GM19240 (cell line): Measurements from ENCODE around the gene SH3GLB2.

Experiments used
- DNase-seq: peaks from one replicate; pipeline ENCODE4 v3.0.0; 2011; ENCODE audit warnings: low spot score; ENCODE audit not compliant: insufficient read length

Gene SH3GLB2

DNA sequence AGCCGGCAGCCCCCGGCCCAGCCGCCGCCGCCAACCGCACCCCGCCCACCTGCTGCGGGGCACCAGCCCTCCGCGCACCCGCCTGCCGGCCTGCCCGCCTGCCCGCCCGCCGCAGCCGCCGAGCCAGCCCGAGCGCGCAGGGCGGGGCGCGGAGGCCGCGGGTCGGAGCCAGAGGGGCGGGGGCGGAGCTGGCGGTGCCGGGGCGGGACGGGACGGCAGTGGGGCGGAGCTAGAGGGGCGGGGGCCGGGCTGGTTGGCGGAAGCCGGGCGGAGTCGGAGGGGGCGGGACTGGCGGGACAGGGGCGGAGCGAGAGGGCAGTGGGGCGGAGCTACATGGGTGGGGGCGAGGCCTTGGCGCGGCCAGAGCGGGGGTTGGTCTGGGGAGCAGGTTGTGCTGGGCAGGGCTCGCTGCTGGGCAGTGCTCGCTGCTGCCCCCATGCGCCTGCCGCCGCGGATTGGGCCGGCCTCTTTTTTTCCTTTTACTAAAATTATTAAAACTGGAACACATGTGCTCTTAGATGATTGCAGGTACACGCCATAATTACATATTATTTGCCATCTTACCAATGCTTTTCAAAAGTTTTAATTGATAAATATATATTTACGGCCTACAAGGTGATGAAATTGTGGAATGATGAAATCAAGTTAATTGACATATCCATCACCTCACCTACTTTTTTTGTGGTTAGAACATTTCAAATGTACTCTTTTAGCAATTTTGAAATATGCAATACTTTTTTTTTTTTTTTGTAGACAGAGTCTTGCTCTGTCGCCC, at the start of gene SH3GLB2:
SH3GLB2 (minus strand) TSS at position 140 of the 775 bp plus-strand sequence. CDS start 177 bp downstream, outside the sequence.
- peak; percentile 94 for DNase-seq

- DNase-seq: no peak
Observed at GRCh38 chr9:129077236-129077635, 49.1 kb upstream of the SH3GLB2 start.

GRCh38 chr9:129076640-129077037, 48.5 kb upstream of the SH3GLB2 start:
- DNase-seq: no peak

DNA sequence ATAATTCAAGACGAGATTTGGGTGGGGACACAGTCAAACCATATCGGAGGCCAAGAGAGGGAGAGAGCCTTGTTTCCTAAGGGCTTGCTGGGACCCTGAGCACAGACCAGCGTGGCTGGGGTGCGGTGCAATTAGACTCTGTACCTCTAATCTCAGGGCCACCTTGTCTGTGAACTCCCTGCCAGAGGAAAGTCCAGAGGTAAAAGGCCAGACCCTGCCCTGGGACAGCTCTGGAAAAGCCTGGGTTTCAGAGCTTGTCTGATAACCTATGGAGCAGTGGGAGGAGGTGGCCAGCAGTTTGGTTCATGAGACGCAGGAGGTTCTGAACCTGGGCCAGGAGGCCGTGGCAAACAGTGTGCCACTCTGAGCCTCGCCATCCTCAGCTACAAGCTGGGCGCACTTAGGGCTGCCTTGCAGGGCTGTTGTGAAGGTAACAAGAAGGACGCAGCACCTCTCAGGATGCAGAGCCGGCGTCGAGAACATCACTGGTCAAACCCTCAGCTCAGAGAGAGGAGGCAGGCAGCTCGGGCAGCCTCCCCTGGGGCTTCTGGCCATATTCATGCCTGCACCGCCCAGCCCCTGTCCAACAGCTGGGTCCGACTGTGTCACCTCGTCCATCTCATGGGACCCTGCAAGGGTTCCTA, 48.0 kb upstream of the SH3GLB2 start:
- no peak for DNase-seq

DNA sequence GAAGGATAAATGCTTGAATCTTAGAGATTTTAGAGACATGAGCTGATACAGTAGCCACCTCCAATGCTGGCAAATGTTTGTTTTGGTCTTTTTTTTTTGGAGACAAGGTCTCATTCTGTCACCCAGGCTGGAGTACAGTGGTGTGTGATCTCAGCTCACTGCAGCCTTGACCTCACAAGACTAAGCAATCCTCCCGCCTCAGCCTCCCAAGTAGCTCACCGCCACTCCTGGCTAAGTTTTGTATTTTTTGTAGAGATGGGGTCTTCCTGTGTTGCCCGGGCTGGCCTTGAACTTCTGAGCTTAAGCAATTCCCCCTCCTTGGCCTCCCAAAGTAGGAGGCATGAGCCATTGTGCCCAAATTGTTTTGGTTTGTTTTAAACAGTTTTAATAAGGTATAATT, 46.0 kb upstream of the SH3GLB2 start:
- DNase-seq: no peak

GRCh38 chr9:129073404-129073803, 45.3 kb upstream of the SH3GLB2 start:
- no peak for DNase-seq

DNA sequence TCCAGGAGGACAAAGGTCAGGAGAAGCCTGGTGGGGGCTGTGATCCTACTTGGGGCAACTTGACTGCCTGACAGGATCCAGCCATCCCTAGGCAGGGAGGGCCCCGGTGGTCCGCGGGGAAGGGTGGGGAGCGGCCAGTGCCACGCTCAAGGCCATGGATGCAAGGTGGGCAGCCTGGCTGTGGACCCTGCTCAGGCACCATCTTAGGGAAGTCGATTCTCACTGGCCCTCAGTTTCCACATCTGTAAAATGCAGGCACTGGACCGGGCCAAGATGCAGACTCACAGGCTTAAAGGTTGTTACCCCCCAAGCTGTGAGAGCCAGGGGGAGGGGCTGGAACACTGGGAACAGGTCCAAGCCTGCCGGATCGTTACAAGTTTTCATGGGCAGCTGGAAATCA, 44.0 kb upstream of the SH3GLB2 start:
- no peak for DNase-seq

GRCh38 chr9:129071526-129072126, 43.5 kb upstream of the SH3GLB2 start:
- no peak for DNase-seq

DNA sequence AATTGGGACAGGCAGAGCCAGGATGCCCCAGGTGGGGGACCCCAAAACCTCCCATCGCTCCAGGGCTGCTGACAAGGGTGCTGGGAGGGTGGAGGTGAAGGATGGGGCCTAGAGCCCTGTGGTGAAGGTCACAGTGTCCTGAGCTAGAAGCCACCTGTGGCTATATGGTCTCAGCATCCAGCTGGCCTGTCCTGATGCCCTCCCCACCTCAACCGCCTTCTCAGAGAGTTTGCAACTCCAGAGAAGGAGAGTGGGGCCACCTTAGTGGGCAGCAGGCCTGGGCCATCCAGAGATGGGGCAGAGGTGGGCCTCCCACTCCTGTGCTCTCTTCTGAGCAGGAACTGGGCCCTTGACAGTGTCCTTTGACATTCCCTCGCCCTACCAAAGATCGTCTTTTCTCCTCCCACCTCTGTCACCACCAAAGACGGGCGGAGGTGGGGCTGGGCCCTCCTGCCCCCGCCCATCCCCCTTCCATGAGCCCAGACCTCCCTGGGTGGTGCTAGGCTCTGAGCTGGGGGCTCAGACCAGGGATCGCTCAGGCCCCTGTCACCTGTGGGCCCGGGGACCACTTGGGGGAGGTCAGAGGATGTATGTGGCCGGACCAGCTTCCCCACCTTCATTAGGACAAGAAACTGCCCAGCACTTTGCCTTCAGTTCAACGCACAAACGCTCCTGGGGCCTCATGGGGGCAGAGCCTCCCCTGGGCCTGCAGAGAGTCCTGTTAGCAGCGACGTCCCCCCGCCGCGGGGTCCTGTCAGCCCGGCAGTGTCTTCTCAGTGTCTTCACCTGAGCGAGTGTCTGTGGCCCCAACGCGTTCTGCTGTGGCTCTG, 42.8 kb upstream of the SH3GLB2 start:
- no peak for DNase-seq

DNA sequence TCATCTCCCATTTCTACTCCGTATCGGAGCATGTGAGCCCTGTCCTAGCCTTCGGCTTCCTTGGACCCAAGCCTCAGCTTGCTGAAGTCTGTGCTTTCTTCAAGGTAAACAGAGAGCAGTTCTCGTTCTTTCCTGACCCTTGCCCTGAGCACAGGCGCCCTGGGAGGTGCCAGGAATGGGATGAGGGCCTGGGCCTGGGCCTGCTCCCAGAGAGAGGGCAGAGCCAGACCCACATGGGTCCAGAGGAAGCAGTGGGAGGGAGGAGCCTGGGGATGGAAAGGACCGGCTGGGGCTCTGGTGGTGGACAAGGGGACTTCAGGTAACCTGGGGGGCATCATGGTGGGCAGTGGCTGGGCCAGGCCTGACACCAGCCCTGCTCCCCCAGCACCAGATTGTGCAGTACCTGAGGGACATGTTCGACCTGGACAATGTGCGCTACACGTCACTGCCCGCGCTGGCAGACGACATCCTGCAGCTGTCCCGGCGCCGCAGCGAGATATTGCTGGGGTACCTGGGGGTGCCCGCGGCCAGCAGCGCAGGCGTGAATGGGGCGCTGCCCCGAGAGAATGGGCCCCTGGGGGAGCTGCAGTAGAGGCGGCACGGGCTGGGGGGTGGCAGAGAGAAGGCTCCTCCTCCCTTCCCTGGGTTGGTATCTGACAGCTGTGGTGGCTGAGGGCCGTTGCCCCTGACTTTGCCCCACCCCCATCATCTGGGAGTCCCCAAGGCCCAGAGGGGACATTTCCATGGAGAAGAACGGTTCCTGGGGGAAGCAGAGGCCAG, 41.9 kb upstream of the SH3GLB2 start:
- no peak for DNase-seq

GRCh38 chr9:129068990-129069861, 41.1 kb upstream of the SH3GLB2 start:
- peak; percentile 24 for DNase-seq

DNA sequence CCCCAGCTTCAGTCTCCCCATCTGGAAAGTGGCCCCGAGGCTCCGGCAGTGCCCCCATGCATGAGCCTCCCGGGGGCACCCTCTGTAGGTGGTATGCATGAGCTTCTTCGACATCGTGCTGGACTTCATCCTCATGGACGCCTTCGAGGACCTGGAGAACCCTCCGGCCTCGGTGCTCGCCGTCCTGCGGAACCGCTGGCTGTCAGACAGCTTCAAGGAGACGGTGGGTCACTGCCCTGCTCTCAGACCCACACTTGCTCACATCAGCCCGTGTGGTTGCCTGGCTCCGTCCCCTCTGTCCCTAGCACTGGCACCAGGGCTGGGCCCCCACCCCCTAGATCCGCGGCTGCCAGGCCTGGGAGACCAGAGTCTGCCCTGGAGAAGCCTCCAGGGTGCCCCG, 40.0 kb upstream of the SH3GLB2 start:
- no peak for DNase-seq

DNA sequence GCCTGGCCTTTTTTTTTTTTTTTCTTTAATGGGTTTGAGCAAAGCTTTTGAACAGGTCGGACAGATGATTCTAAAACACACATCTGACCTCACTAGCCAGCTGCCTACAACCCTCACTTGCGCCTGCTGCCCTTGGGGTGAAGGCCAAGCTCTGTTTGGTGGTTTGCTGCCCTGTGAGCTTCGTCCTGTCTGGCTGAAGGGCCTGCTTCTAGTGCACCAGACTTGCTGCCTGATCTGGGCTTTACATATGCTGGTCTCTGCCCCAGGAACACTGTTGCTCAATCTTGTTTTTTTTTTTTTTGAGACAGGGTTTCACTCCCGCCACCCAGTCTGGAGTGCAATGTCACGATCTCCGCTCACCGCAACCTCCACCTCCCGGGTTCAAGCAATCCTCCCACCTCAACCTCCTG, 36.4 kb upstream of the SH3GLB2 start:
- DNase-seq: no peak

DNA sequence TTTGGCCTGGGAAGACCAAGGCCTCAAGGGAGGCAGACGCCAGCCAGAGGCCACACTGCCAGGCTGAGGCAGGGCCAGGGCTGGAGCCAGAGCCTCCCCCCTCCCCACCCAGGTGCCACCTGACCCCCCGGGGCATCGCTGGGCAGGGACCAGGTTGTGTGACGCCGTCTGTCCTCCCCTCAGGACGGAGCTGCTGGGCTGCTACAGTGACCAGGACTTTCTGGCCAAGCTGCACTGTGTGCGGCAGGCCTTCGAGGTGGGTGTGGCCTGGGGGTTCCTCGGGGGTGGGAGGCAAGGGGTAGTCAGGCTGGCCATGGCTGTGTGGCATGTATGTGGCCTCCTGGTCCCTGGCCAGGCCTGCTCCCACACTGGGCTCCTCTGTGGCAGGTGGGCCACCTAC, 34.9 kb upstream of the SH3GLB2 start:
- no peak for DNase-seq

GRCh38 chr9:129060991-129061390, 32.9 kb upstream of the SH3GLB2 start:
- DNase-seq: no peak

DNA sequence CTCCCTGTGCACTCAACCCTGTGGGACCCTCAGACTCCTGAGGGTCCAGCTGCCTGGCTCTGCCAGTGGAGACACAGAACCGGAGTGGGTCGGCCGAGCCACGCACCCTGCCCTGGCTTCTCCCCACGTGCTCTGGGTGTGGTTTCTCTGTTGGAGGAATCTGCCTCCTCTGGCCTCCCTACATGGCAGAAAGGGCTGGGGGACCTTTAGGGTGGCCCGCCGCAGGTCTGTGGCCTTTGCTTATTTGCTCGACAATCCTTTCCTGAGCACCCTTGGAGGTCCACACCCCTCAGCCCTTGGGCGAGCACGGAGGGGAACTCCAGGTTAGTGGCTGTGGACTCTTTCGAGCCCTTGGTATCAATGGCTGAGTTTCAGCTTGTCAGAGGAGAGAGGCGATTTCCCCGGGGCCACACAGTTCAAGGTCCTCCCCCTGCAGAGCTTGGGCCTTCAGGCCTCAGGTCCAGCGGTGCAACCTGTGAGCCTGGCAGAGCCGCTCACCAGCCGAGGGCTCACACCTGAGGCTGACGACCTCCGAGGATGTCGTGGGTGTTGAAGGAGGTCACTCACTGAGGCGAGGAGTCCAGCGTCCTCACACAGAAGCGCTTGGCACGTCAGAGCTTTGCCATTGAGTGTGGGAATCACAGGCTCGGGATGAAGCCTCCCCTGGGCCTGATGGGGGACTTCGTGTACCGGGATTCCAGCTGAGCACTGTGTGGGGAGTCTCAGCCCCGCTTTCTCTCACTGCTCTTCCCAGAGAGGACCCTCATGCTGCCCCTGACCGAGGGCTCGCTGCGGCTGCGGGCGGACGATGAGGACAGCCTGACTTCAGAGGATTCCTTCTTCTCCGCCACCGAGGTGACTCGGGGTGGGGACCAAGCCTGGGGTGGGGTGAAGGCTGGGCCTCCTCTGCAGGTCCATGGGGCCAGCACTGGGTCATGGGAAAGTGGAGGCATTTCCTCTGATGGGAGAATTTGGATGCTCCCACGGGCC, 32.0 kb upstream of the SH3GLB2 start:
- DNase-seq: no peak

- no peak for DNase-seq
Observed at GRCh38 chr9:129058965-129059795, 31.0 kb upstream of the SH3GLB2 start.
